ENCODE data around the gene COL12A1.

Gene COL12A1

DNA sequence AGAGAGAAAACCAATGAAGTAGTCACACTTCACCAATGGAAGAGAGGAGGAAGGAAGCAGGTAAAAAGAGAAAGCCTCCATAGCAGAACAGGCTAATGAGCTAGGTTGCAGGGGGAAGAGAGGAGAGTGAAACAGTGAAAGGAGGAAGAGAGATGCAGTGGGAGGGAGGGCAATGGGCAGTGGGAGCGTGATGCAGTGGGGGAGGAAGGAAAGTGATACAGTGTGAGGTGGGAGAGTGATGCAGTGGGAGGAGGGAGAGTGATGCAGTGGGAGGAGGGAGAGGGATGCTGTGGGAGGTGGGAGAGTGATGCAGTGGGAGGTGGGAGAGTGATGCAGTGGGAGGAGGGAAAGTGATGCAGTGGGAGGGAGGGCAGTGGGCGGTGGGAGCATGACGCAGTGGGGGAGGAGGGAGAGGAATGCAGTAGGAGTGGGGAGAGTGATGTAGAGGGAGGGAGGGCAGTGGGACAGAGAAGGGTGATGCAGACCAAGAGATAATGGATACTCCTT is 29.7 kb downstream of the COL12A1 start:
- no peak for DNase-seq (ENCODE audit: low spot score)

DNA sequence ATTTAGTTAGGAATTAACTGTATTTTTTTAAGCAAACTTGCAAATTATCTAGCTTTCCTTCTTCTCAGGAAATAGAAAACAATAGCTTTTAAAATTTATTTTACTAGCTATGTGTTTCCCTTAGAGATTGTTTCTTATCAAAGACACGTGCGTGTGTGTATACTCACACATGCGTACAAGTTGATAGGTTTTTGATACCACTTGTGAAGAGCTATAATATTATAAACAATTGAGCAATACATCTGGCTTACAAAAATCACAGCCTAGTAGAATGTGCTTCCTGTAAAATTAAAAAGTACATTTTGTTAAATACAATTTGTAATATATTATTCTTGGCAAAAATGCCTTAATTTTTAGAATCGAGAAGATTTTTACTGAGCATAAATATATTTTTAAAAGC is 33.9 kb downstream of the COL12A1 start:
- DNase-seq (ENCODE audit: low spot score) = no peak

DNA sequence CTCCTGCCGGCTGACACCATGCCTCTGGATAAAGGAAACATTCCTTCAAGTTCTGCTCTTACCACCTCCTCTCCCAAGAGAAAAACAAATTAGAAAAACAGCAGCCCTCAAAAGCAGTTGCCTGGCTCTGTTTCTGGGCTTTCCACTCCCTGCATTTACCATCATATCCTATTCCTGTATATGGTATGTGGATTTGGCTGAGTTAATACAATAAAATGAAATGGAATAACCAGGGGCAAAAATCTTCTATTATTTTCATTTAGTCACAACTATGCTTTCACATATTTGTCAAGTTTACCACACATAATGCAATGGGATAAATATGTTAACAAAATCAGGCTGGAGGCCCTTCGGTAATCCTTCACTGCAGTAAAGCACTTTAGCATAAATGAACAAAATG is 34.3 kb downstream of the COL12A1 start:
- DNase-seq (ENCODE audit: low spot score) = no peak

DNA sequence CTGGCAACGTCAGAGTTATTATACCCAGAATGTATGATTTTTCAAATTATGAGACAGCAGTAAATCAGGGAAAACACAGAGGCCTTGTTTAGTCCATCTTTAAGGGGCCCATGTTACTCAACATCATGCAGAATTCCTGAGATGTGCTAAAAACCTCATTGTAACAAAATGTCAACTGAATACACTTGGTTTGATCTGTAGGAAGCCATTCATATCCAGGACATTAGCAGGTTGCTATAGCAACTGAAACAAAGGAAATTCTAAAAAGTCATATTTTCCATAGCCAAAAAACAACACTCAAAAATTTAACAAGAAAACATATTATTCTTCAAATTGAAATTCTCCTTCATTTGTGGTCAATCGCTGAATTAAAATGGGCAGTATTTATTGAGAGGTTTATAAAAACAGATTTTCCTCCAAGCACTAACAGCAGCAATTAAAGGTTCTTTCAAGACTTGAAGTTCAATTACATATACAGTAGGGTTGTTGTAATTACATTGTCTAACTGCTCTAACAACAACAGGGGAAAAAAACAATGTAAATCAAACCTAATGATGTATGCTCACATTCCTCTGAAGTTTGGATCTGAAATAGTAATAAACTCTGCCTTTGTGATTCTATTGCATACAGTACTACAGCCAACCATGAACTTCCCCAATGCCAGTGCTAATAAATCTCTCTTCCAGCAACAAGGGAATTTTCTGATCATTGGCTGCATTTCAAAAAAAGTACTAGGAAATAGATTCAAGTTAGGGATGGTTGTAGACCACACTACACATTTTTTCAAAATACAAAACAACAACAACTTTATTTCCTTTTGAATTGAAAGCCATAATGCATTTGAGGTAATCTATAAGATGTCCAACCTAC is 34.9 kb downstream of the COL12A1 start:
- no peak for DNase-seq (ENCODE audit: low spot score)

DNA sequence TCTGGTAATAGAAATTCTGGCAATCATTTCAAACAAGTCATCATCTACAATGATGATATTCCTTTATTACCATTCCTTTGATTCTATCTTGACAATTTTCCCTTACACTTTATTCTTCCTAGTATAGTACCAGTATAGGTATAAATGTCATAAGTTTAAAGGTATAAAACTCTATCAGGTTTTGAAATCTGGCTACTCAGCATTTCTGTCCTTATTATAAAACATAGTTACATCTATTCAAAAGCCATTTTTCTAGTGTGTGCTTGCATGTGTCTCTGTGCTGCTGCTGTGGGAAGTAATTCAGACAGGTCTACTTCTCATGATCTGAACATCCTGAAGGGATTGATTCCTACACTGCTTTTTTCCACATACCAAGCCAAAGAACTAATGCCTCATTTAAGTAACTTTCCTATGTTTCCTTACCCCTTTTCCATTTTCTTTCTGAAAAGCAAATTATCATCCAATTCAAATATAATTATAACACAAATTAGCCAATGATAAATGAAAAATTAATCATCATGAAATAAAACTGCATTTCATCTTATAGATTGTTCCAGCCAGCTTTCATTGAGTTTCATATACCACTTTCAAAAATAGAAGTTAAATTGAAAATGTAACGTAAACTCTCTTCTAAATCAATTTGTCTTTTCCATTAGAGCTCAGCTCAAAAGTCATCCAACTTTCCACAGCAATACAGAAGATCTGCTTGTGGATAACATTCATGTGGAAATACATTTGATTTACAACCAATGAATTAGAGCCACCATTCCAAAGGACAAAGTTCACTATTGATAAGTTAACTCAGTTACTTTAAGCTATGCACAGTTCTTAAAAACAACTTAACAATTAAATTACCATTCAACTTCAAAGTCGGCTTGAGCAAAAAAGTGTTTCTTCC is 35.9 kb downstream of the COL12A1 start:
- DNase-seq (ENCODE audit: low spot score) = no peak

- DNase-seq (ENCODE audit: low spot score) = no peak
Measured at GRCh38 chr6:75167851-75168250, 38.0 kb downstream of the COL12A1 start.

DNA sequence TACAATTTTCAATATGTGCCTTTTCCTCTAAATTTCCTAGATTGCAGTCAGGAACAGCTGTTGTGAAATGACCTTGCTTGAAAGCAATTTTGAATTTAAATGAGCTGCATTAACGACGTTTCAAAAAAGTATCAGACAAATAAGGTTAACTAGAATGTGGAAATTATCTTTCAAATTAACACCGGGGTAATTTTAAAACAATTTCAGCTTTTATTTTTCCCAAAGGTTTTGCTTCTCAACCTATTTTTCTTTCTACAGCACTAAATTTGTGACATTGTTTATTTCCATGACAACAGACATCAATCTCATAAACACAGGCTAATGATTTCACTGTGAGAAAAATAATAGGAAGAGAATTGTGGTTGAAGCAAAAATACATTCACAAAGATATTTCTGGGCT is 38.5 kb downstream of the COL12A1 start:
- no peak for DNase-seq (ENCODE audit: low spot score)

- DNase-seq (ENCODE audit: low spot score) = no peak
Measured at GRCh38 chr6:75166773-75167172, 39.1 kb downstream of the COL12A1 start.

DNA sequence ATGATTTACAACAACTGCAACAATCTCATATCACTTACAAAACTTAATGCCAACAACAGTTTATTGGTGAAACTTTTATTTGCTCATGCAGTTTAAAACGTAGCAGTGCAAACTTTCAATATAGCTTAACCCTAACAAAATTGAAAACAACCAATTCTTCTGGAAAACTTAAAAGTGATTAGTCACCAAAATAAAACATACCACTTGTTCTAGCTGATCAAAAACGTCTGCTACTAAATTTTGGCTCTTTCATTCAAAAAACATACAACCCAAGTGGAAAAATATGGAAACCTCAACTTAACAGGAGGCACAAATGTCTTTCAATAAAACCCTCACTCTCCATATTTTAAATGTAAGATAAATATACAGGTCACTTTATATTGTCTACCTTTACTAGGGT is 39.6 kb downstream of the COL12A1 start:
- DNase-seq (ENCODE audit: low spot score) = no peak

GRCh38 chr6:75158176-75158575 is 47.7 kb downstream of the COL12A1 start:
- no peak for DNase-seq (ENCODE audit: low spot score)

- DNase-seq (ENCODE audit: low spot score) = no peak
Measured at GRCh38 chr6:75157336-75157735, 48.5 kb downstream of the COL12A1 start.

GRCh38 chr6:75156186-75156878 is 49.5 kb downstream of the COL12A1 start:
- DNase-seq (ENCODE audit: low spot score) = no peak

DNA sequence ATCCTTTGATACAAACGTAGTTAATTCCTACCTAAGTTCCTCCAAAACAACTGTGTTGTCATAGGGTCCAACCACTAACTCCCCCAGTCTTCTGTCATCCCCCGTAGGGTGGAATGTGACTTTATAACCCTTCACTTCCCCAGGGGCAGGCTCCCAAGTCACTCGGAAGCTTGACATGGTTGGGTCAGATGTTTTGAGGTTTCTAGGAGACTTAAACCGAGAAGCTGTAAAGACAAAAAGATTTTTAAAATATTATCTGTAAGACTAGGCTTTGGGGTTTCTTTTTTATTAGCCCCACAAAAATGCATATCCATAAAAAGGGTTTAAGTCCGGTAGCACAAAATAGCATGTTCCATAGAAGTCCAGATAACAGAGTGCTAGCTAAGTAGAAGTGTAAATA is 50.2 kb downstream of the COL12A1 start:
- DNase-seq (ENCODE audit: low spot score) = no peak

DNA sequence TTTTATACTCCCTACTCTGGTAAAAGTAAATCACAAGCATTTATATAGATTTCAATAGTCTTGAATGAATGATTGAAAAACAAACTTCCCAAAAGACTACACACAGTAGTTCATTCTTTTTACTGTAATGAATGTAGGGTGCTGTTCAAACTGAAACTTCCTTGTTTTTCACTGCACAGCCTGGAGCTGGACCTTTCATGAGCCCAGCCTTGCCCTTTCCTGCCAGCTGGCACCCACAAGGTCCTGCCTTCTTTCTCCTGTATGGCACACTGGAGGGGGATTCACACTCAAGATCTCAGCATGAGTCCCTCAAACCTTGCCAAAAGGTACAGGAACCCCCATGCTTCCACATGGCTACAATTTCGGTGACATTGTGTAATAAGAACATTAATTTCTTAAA is 50.9 kb downstream of the COL12A1 start:
- no peak for DNase-seq (ENCODE audit: low spot score)

DNA sequence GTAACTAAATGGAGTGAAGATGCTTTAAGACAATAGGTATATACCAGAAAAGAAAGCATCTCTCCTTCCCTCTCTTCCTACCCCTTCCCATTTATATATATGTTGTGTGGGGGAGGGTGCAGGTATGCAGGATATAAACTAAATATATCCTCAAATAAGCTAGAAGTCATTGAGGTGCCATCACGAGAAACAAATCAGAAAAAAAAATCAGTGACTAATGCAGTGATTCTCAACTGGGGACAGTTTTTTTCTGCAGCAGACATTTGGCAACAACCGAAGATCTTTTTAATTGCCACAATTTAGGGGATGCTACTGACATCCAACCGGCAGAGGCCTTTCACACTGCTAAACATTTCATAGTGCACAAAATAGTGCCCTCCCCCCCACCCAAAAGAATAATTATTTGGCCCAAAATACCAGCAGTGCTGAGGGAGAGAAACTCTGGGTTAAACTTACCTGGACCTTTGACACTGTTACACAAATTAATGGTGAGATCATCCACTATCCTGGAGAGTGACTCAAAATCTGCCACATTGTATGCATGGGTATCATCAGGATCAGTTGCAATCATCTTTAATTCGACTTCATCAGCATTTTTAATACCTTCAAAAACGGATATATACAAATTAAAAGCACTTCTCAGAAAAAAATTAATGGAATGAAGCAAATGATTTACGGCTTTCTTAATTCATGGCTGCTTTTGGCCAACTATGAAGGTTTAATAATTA is 55.0 kb downstream of the COL12A1 start:
- no peak for DNase-seq (ENCODE audit: low spot score)

GRCh38 chr6:75149696-75150095 is 56.2 kb downstream of the COL12A1 start:
- no peak for DNase-seq (ENCODE audit: low spot score)

DNA sequence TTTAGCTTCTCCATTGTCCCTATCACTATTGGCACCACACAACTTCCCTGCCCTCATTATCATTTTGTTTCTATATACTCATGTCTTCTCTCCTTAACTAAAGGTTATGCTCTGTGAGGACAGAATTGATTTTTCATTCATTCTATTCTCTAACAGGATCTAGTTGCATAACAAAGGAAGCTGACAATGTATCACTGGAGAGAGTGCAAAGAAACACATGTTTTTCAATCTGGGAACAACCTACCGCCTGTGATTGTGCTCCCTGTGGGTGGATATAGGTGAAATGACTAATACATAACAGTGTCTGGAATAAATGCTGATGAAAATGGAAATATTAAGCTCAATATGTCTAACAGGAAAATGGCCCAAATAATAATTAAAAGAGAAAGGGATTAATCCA is 56.6 kb downstream of the COL12A1 start:
- no peak for DNase-seq (ENCODE audit: low spot score)

DNA sequence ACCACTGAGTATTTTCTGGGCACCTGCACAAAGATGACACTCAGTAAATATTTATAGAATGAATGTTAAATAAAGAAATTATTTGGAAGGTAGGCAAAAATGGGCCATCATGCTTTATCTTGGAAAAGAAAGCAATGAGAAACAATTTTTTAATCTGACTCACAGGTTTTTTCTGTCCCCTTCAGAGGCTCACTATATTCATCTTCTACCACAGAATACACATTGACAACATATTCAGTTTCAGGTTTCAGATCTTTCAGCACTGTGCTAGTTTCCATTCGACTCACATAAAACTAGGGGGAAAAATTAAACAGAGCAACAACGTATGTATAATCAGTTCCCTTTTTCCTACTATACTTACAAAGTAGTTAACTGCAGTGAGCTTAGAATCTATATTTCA is 58.3 kb downstream of the COL12A1 start:
- no peak for DNase-seq (ENCODE audit: low spot score)

DNA sequence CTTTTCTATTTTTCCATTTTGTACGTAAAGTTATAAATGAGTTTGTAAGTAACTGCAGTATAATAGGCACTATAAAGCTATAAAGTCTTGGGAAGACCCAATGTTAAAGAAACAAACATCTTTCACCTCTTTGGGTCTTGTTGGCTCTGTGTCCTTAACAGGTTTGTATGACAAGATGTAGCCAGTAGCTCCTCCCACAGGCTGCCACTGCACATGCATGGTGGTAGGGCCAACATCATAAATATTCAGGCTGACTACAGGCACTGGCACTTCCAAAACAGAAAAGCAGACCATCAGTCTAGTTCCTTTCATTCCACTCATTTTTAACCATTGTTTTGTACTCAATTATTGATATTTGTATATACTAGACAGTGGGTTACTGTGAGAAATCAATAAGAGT is 59.9 kb downstream of the COL12A1 start:
- no peak for DNase-seq (ENCODE audit: low spot score)

DNA sequence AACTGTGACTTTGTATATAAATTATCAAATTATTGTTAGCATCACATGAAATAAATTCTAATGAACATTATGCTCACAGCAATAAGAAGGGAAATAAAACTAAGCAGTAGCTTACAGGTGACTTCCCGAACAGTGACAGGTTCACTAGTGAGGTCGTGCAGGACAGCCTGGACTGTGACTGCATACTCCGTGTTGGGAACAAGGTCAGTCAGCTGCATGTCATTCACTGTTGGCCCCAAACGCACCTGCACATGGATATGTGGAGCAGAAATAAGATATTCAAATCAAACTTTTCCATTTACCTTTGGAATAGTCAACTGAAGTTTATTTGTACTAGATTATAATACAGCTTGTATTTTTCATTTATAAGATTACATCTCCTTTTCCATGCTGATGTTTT is 60.6 kb downstream of the COL12A1 start:
- DNase-seq (ENCODE audit: low spot score) = no peak

GRCh38 chr6:75144386-75144785 is 61.5 kb downstream of the COL12A1 start:
- DNase-seq (ENCODE audit: low spot score) = no peak

- DNase-seq (ENCODE audit: low spot score) = no peak
Measured at GRCh38 chr6:75143191-75143590, 62.7 kb downstream of the COL12A1 start.
